CD8-positive, alpha-beta memory T cell (primary cell): Measurements from ENCODE around the gene CAMK4. TPM values are rescaled to one million over a fixed set of nuclear protein-coding genes. Genes with fewer than 3 reads are reported as not detected.

ENCODE experiments used
- CTCF ChIA-PET: fragments of 350-600 bp; sonication (Branson Sonifier 250); formaldehyde crosslinking; loops from one replicate; lab custom pipeline; 2021; ENCODE audit warnings: antibody characterized with exemption; lab: Charles Lee
- POLR2A ChIA-PET: fragments of 350-600 bp; sonication (Branson Sonifier 250); formaldehyde crosslinking; loops from one replicate; lab custom pipeline; 2021; ENCODE audit warnings: antibody characterized with exemption; lab: Charles Lee
- DNase-seq, 5 donors: peaks; one replicate each; pipeline versions ENCODE4 v3.0.0 to v3.0.0-alpha.2; 2020 to 2022; ENCODE audit warnings: mixed read lengths in 1 of 5
- H3K27ac ChIP-seq: one replicate; pipeline ENCODE4 v1.7.0; 2013; ENCODE audit warnings: low read depth, mild to moderate bottlenecking, low read length, moderate library complexity
- H3K27me3 ChIP-seq: 2 replicates; pipeline ENCODE4 v1.7.0; 2013; ENCODE audit warnings: low read length, mild to moderate bottlenecking; ENCODE audit not compliant: insufficient read depth, poor library complexity, severe bottlenecking
- H3K36me3 ChIP-seq: 2 replicates; pipeline ENCODE4 v1.7.0; 2013; ENCODE audit warnings: mild to moderate bottlenecking, low read length, moderate library complexity; ENCODE audit not compliant: insufficient read depth
- H3K4me1 ChIP-seq: 2 replicates; pipeline ENCODE4 v1.7.0; 2013; ENCODE audit warnings: mild to moderate bottlenecking, low read length, moderate library complexity; ENCODE audit not compliant: insufficient read depth
- H3K4me3 ChIP-seq: 2 replicates; pipeline ENCODE4 v1.7.0; 2013; ENCODE audit warnings: mild to moderate bottlenecking, low read length
- H3K9me3 ChIP-seq: 2 replicates; pipeline ENCODE4 v1.7.0; 2013; ENCODE audit warnings: mild to moderate bottlenecking, low read length
- H3K27ac Mint-ChIP-seq, 8 donors: one replicate each; pipeline ENCODE4 v1.8.0; 2020 to 2021; ENCODE audit warnings: mixed read lengths in 8 of 8, mild to moderate bottlenecking in 6 of 8, inconsistent platforms in 3 of 8, moderate library complexity in 3 of 8
- H3K27me3 Mint-ChIP-seq, 2 donors: one replicate each; pipeline ENCODE4 v1.8.0; 2020 to 2021; ENCODE audit warnings: mixed read lengths in 2 of 2, mild to moderate bottlenecking in 1 of 2, moderate library complexity in 1 of 2
- H3K36me3 Mint-ChIP-seq, 3 donors: one replicate each; pipeline ENCODE4 v1.8.0; 2020 to 2021; ENCODE audit warnings: mixed read lengths in 3 of 3, inconsistent platforms in 1 of 3, mild to moderate bottlenecking in 1 of 3
- H3K4me1 Mint-ChIP-seq, 3 donors: one replicate each; pipeline ENCODE4 v1.8.0; 2020 to 2021; ENCODE audit warnings: mixed read lengths in 3 of 3, inconsistent platforms in 1 of 3, mild to moderate bottlenecking in 1 of 3
- H3K4me3 Mint-ChIP-seq, 7 donors: one replicate each; pipeline ENCODE4 v1.8.0; 2020 to 2021; ENCODE audit warnings: mixed read lengths in 7 of 7, mild to moderate bottlenecking in 6 of 7, moderate library complexity in 4 of 7, inconsistent platforms in 2 of 7
- H3K9me3 Mint-ChIP-seq, 5 donors: one replicate each; pipeline ENCODE4 v1.8.0; 2020 to 2022; ENCODE audit warnings: mixed read lengths in 5 of 5, mild to moderate bottlenecking in 3 of 5, moderate library complexity in 2 of 5, inconsistent platforms in 1 of 5
- polyA plus RNA-seq: library from polyadenylated mRNA; unstranded; fragments of 300-500 nt; fragmentation: Illumina TruSeq; gene quantifications from one replicate; pipeline ENCODE4 v1.2.3, GENCODE V29; 2021
- total RNA-seq, 2 experiments: library from RNA; stranded (reverse); gene quantifications; one replicate each; pipeline ENCODE4 v1.2.3, GENCODE V29; 2021

Gene CAMK4
- total and polyA plus RNA-seq, 3 experiments from 2014 or later, result 57.4 to 84.5 (median 68.7) TPM

DNA sequence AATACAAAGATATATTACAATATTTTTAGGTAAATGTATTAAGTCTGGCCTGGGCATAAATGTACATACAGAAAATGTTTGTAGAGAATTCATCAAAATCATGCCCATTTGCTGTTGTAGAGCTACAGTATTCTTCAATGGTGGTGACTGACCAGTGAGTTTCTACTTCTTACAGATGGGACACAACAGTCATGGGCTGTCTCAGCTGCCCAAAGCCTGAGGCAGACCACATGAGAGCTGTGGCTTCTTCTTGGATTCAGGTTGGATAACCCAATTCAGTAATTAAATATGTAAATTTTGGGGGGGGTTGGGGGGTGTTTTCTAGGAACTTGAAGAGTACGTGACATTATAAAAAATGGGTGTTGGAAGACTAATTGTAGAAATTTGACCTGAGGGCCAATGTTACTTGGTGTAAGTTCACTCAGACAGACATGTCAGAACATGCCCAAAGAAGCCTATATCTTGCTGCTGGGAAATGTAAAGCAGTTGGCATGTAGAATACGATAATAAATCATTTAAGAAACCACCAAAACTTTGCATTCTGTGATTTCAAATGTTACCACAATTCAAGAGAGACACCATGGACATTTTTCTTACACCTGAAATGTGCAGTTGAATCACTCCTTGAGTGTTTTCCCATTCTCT lies 270.3 kb downstream of the CAMK4 start:
- no peaks in the 10 kb centered on the region for H3K27me3 Mint-ChIP-seq
- Histone ChIP-seq H3K36me3 (no peaks in the 10 kb centered on the region), H3K9me3 (no peaks in the 10 kb centered on the region), H3K4me1 (no peaks in the 10 kb centered on the region), H3K27me3 (no peaks in the 10 kb centered on the region), H3K27ac (no peak overlapping the region), H3K4me3 (no peak overlapping the region)
- ChIA-PET POLR2A (no interaction called here), CTCF (no interaction called here)
- H3K4me3 Mint-ChIP-seq, result no peak overlapping the region
- H3K27ac Mint-ChIP-seq, result peak overlapping the region in 3 of 8 donors; percentile 48 to 90 (median 66)
- H3K4me1 Mint-ChIP-seq, result peaks cover 11 to 27% (median 24%) of the 10 kb centered on the region in 3 donors
- DNase-seq, result no peak
- H3K9me3 Mint-ChIP-seq, result no peaks in the 10 kb centered on the region
- H3K36me3 Mint-ChIP-seq, result peaks cover 0 to 57% (median 9%) of the 10 kb centered on the region in 3 donors

DNA sequence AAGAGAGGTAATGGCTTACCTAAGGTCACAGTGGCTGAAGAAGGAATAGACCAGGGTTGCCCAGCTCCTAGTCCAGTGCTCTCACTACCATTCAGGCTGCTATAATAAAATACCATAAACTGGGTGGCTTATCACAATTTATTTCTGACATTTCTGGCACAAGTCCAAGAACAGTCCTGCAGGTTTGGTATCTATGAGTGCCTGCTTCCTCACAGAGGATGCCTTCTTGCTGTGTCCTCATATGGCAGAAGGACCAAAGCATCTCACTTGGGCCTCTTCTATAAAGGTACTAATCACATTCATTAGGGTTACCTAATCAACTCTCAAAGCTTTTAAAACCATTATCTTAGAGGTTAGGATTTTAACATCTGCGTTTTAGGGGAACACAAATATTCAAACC lies 271.0 kb downstream of the CAMK4 start:
- DNase-seq, result no peak
- Mint-ChIP-seq H3K9me3 (no peaks in the 10 kb centered on the region), H3K4me3 (no peak overlapping the region), H3K4me1 (peaks cover 11 to 27% (median 24%) of the 10 kb centered on the region in 3 donors), H3K27me3 (no peaks in the 10 kb centered on the region), H3K36me3 (peaks cover 0 to 57% (median 5%) of the 10 kb centered on the region in 3 donors), H3K27ac (peak overlapping the region in 2 of 8 donors; percentile 15 to 21)
- Histone ChIP-seq H3K4me3 (no peak overlapping the region), H3K27me3 (no peaks in the 10 kb centered on the region), H3K4me1 (no peaks in the 10 kb centered on the region), H3K9me3 (no peaks in the 10 kb centered on the region), H3K36me3 (no peaks in the 10 kb centered on the region), H3K27ac (no peak overlapping the region)
- POLR2A ChIA-PET, result no interaction called here
- CTCF ChIA-PET, result no interaction called here

DNA sequence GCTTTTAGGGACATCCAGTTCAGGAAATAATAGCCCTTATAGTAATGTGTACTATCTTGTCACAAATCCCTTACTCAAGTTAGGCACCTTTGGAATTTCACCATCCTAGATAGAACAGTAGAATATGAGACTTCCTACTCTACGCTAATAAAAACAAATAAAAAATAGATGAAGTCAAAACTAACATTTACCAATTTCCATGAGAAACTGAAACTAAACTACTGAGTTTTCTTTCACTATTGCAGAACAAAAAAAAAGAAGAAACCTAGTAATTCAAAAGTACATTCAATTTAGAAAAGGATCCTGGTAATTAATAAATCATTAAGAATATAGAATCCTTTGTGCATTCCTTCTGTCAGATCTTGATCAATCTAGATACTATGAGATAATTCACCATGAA lies 274.2 kb downstream of the CAMK4 start:
- Mint-ChIP-seq H3K27me3 (no peaks in the 10 kb centered on the region), H3K27ac (peak overlapping the region; percentile 5 to 75 (median 46)), H3K4me3 (peak overlapping the region in 1 of 7 donors; percentile 23), H3K9me3 (no peaks in the 10 kb centered on the region), H3K36me3 (peaks cover 0 to 47% (median 4%) of the 10 kb centered on the region in 3 donors), H3K4me1 (peaks cover 12 to 27% (median 24%) of the 10 kb centered on the region in 3 donors)
- H3K4me1 ChIP-seq, result no peaks in the 10 kb centered on the region
- DNase-seq, result no peak
- CTCF ChIA-PET, result no interaction called here
- no peak overlapping the region for H3K4me3 ChIP-seq
- H3K36me3 ChIP-seq, result no peaks in the 10 kb centered on the region
- H3K27me3 ChIP-seq, result no peaks in the 10 kb centered on the region
- H3K9me3 ChIP-seq, result no peaks in the 10 kb centered on the region
- POLR2A ChIA-PET, result no interaction called here
- no peak overlapping the region for H3K27ac ChIP-seq

DNA sequence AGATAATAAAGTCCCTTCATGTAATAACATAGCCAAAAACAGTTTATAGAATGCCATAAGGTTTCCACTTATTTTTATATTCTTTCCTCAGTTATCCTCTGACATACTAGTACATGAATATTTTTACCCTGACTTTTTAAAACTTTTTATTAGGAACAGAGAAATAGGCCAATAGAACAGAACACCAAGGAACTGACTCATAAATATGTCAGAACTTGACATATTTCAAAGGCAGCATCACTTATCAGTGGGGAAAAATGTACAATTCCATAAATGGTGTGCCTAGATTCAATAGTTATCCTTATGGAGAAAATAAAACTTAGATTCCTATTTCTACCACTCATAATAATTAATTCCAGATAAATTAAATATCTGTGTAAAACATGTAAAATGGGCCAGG lies 278.8 kb downstream of the CAMK4 start:
- POLR2A ChIA-PET, result no interaction called here
- Histone ChIP-seq H3K9me3 (no peaks in the 10 kb centered on the region), H3K4me3 (no peak overlapping the region), H3K27ac (no peak overlapping the region), H3K27me3 (no peaks in the 10 kb centered on the region), H3K4me1 (peaks cover under 1% of the 10 kb centered on the region), H3K36me3 (no peaks in the 10 kb centered on the region)
- Mint-ChIP-seq H3K27ac (no peak overlapping the region), H3K36me3 (peaks cover 0 to 29% (median 2%) of the 10 kb centered on the region in 3 donors), H3K9me3 (no peaks in the 10 kb centered on the region), H3K4me3 (no peak overlapping the region), H3K27me3 (no peaks in the 10 kb centered on the region), H3K4me1 (peaks cover 18 to 36% (median 27%) of the 10 kb centered on the region in 3 donors)
- DNase-seq, result no peak
- CTCF ChIA-PET, result no interaction called here

DNA sequence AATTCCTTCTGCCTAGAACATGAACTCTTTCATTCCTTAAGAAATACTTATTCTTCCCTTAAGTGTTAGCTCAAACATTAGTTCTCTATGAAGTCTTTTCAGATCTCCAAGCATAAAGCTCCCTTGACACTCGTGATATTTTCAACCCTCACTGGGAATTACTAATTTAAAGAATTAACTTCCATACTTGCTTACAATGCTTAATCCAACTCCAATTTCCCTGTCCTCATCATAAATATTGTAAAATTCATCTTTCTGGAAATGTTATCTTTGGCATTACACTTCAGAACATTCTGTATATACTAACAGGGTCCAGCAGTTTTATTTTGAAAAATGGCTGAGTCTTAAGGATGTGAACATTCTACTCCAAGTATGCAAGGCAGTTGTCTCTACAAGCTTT lies 280.9 kb downstream of the CAMK4 start:
- no peak overlapping the region for H3K4me3 ChIP-seq
- CTCF ChIA-PET, result no interaction called here
- DNase-seq, result no peak
- no peak overlapping the region for H3K4me3 Mint-ChIP-seq
- H3K27ac Mint-ChIP-seq, result peak overlapping the region in 1 of 8 donors; percentile 21
- no peaks in the 10 kb centered on the region for H3K27me3 ChIP-seq
- H3K4me1 Mint-ChIP-seq, result peaks cover 31 to 43% (median 38%) of the 10 kb centered on the region in 3 donors
- H3K36me3 ChIP-seq, result no peaks in the 10 kb centered on the region
- H3K36me3 Mint-ChIP-seq, result peaks cover 0 to 12% (median 2%) of the 10 kb centered on the region in 3 donors
- no peak overlapping the region for H3K27ac ChIP-seq
- no peaks in the 10 kb centered on the region for H3K27me3 Mint-ChIP-seq
- H3K9me3 Mint-ChIP-seq, result no peaks in the 10 kb centered on the region
- POLR2A ChIA-PET, result no interaction called here
- H3K9me3 ChIP-seq, result no peaks in the 10 kb centered on the region
- H3K4me1 ChIP-seq, result peaks cover 6% of the 10 kb centered on the region

DNA sequence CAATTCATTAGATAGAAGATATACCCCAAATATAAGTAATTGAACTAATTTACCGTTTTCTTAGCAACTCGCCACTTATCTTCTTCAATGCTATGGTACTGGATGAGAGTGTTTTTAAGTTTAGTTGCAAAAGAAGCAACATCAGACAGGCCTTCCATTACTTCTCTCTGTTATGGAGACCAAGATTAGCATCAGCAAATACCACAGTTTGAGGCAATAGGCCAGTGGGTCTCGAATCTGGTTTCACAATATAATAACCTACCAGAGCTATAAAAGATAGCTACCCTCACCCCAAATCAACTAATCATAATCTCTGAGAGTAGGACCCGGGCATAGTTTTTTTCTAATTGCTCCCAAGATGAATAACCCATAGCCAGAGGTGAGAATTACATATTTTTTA lies 283.1 kb downstream of the CAMK4 start:
- Mint-ChIP-seq H3K27ac (peak overlapping the region in 4 of 8 donors; percentile 2 to 65 (median 35)), H3K9me3 (no peaks in the 10 kb centered on the region), H3K36me3 (peaks cover 0 to 9% (median 2%) of the 10 kb centered on the region in 3 donors), H3K4me1 (peaks cover 43 to 65% (median 56%) of the 10 kb centered on the region in 3 donors), H3K4me3 (no peak overlapping the region), H3K27me3 (no peaks in the 10 kb centered on the region)
- no peak overlapping the region for H3K4me3 ChIP-seq
- H3K4me1 ChIP-seq, result peaks cover 20% of the 10 kb centered on the region
- no peaks in the 10 kb centered on the region for H3K9me3 ChIP-seq
- CTCF ChIA-PET, result interaction anchor here (2.2 kb wide), 1 partner anchor 25 kb away, joined by 7 read pairs; no protein-coding TSS in a partner anchor
- H3K27me3 ChIP-seq, result no peaks in the 10 kb centered on the region
- no peak overlapping the region for H3K27ac ChIP-seq
- POLR2A ChIA-PET, result interaction anchor here (0.6 to 1.0 kb wide), 2 partner anchors 21 to 23 kb away, joined by 3 to 5 read pairs; no protein-coding TSS in a partner anchor
- no peaks in the 10 kb centered on the region for H3K36me3 ChIP-seq
- no peak for DNase-seq

DNA sequence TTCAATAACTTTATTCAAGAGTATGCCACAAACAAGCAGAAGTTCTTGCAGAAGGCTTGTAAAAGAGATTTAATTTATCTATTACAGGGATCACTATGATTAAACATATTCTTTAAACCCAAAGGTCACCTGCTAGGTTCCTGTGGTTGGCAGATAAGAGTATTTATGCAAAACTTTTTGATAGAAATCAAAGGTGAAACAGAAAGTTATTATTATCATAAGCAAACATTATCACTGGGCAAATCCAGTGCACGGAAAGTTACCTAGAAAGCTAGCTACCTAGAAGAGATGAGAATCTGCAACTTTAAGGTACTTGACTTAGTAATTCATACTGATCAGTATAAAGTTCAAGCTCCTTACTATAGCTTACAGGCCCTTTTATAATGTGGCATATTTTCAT lies 284.9 kb downstream of the CAMK4 start:
- POLR2A ChIA-PET, result no interaction called here
- H3K27ac ChIP-seq, result no peak overlapping the region

DNA sequence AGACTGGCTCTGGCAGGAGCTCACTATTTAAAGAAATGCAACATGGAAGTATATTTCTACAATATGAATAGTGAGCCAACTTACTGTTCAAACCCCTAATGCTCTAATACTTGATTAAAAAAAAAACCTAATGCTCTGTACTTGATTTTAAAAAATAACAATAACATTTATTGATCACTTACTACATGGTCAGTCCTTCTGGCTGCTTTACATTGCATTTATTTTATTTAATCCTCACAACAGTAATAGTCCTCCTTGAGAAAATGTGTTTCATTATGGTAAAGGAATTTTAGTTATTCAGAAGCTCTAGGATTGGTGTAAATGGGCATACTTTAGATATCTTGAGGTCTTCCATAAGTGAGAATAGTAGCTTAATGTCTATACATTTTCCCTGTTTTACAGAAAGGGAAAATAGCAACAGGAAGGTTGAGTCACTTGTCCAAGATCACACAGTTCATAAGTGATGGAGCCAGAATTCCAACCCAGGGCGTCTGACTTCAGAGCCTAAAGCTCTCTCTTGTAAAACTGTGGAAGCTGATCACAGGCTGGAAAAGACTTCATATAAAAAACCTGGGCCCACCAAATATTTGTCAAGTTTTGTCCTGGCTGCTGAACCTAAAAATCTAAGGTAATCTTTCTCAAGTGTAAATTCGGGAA lies 287.1 kb downstream of the CAMK4 start:
- Histone ChIP-seq H3K27ac (peak overlapping the region; percentile 87), H3K27me3 (no peaks in the 10 kb centered on the region), H3K4me1 (peaks cover 25% of the 10 kb centered on the region), H3K9me3 (no peaks in the 10 kb centered on the region), H3K36me3 (no peaks in the 10 kb centered on the region), H3K4me3 (peak overlapping the region; percentile 70)
- H3K9me3 Mint-ChIP-seq, result no peaks in the 10 kb centered on the region
- H3K36me3 Mint-ChIP-seq, result peaks cover 0 to 12% (median 0%) of the 10 kb centered on the region in 3 donors
- H3K4me1 Mint-ChIP-seq, result peaks cover 40 to 62% (median 56%) of the 10 kb centered on the region in 3 donors
- CTCF ChIA-PET, result interaction anchor here (1.4 kb wide), 1 partner anchor 20 kb away, joined by 10 read pairs; no protein-coding TSS in a partner anchor
- DNase-seq, result no peak
- peak overlapping the region; percentile 76 to 99 (median 95) for H3K27ac Mint-ChIP-seq
- no peaks in the 10 kb centered on the region for H3K27me3 Mint-ChIP-seq
- H3K4me3 Mint-ChIP-seq, result peak overlapping the region; percentile 96 to 100 (median 98)
- POLR2A ChIA-PET, result no interaction called here

More for the DNA sequence above, 284.9 kb downstream of the CAMK4 start:
- Histone ChIP-seq H3K36me3 (no peaks in the 10 kb centered on the region), H3K9me3 (no peaks in the 10 kb centered on the region), H3K4me3 (no peak overlapping the region), H3K27me3 (no peaks in the 10 kb centered on the region), H3K4me1 (peaks cover 25% of the 10 kb centered on the region)
- Mint-ChIP-seq H3K9me3 (no peaks in the 10 kb centered on the region), H3K4me3 (peak overlapping the region in 2 of 7 donors; percentile 0 to 4), H3K27me3 (no peaks in the 10 kb centered on the region), H3K36me3 (peaks cover 0 to 14% (median 2%) of the 10 kb centered on the region in 3 donors), H3K27ac (peak overlapping the region in 3 of 8 donors; percentile 4 to 24 (median 7)), H3K4me1 (peaks cover 42 to 70% (median 66%) of the 10 kb centered on the region in 3 donors)
- CTCF ChIA-PET, result no interaction called here
- no peak for DNase-seq
